Stimulated activated effector memory CD8-positive, alpha-beta T cell treated with anti-CD3 and anti-CD28 coated beads, Interleukin-12 subunit alpha, Interleukin-12 subunit beta, amount 100 ng/mL, for 72 hours (primary cell): ENCODE measurements around the gene MVP.

Experiments
- ATAC-seq: fragments of 150-1000 bp; cut with Tn5 transposase; 2 replicates; pipeline ENCODE4 v1.10.0; 2021
- DNase-seq, 2 donors: peaks; one replicate each; pipeline ENCODE4 v3.0.0; 2021 to 2022; ENCODE audit warnings: low spot score in 2 of 2
- H3K27ac Mint-ChIP-seq: one replicate; pipeline ENCODE4 v1.8.0; 2022; ENCODE audit warnings: mild to moderate bottlenecking, mixed read lengths
- H3K36me3 Mint-ChIP-seq: one replicate; pipeline ENCODE4 v1.8.0; 2022; ENCODE audit warnings: mild to moderate bottlenecking, mixed read lengths
- H3K4me1 Mint-ChIP-seq: one replicate; pipeline ENCODE4 v1.8.0; 2022; ENCODE audit warnings: mixed read lengths
- H3K4me3 Mint-ChIP-seq: one replicate; pipeline ENCODE4 v1.8.0; 2022; ENCODE audit warnings: mild to moderate bottlenecking, mixed read lengths
- H3K9me3 Mint-ChIP-seq: one replicate; pipeline ENCODE4 v1.8.0; 2022; ENCODE audit warnings: mixed read lengths

Gene MVP

GRCh38 chr16:29841631-29842030, 21.4 kb downstream of the MVP start:
- no peak overlapping the region for H3K4me3 Mint-ChIP-seq
- DNase-seq (no peak), ATAC-seq (no peak)
- H3K9me3 Mint-ChIP-seq = no peaks in the 10 kb centered on the region
- H3K27ac Mint-ChIP-seq = no peak overlapping the region
- peaks cover 96% of the 10 kb centered on the region for H3K36me3 Mint-ChIP-seq
- H3K4me1 Mint-ChIP-seq = no peaks in the 10 kb centered on the region

DNA sequence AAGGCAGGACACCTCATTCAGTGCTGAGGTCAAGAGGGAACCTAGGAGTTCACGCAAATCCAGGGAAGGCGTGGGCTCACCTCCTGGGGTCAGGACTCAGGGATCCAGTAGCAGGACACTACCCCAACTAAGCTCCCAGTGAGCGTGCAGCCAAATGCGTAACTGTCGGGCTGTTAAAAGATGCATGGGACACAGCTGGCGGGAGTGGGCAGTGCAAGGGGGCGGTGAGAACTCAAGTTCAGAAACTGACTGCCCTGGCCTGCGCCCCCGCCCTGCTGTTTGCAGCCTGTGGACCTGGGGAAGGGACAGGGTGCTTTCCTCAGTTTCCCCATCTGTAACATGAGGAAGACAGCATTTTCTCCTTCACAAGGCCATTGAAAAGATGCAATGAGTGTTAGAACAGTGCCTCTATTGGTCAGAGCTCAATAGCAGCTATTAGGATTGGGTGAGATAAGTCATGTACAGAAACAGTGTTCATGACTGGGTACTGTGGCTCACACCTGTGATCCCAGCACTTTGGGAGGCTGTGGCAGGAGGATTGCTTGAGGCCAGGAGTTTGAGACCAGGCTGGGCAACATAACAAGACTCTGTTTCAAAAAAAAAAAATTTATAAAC, 22.6 kb downstream of the MVP start:
- DNase-seq = no peak
- Mint-ChIP-seq H3K4me1 (peaks cover 4% of the 10 kb centered on the region), H3K27ac (peak overlapping the region; percentile 43), H3K4me3 (no peak overlapping the region), H3K9me3 (no peaks in the 10 kb centered on the region), H3K36me3 (peaks cover 94% of the 10 kb centered on the region)
- ATAC-seq = no peak

DNA sequence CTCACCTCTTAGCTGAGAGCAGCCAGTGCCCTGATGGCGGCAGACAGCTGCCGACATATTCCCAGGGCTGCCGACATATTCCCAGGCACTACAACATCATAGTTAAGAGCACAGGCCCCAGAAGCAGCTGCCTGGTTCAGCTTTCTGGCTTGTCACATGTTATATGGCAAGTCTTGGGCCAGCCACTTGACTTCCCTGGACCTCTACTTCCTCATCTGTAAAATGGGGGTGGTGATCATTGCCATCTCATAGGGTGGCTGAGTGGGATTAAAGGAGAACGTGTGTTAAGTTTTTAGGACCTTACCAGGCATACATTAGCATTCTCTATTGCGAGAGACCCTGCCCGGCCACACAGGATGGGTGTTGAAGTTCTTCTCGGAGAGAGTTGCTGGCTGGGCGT, 23.7 kb downstream of the MVP start:
- Mint-ChIP-seq H3K27ac (peak overlapping the region; percentile 10), H3K36me3 (peaks cover 94% of the 10 kb centered on the region), H3K4me1 (peaks cover 10% of the 10 kb centered on the region), H3K9me3 (no peaks in the 10 kb centered on the region), H3K4me3 (no peak overlapping the region)
- DNase-seq = no peak
- ATAC-seq = no peak

DNA sequence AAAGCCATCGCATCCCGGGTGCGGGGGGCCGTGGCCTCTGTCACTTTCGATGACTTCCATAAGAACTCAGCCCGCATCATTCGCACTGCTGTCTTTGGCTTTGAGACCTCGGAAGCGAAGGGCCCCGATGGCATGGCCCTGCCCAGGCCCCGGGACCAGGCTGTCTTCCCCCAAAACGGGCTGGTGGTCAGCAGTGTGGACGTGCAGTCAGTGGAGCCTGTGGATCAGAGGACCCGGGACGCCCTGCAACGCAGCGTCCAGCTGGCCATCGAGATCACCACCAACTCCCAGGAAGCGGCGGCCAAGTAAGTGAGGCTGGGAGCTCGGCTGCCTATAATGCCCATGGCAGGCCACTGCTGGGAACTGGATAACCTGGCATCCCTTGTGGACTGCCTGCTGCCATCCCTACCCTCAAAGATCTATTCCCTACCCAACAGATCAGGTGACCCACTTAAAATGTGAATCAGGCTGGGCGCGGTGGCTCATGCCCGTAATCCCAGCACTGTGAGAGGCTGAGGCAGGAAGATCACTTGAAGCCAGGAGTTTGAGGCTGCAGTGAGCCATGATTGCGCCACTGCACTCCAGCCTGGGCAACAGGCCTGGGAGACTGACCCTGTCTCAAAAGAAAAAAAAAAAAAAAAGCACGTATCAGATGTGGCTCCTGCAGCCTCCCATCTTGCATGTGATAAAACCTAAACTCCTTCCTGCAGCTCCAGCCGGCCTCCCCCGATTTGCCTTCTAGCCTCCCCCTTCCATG, 24.5 kb downstream of the MVP start:
- Mint-ChIP-seq H3K36me3 (peaks cover 94% of the 10 kb centered on the region), H3K4me1 (peaks cover 10% of the 10 kb centered on the region), H3K27ac (peak overlapping the region; percentile 63), H3K9me3 (no peaks in the 10 kb centered on the region), H3K4me3 (no peak overlapping the region)
- no peak for DNase-seq
- ATAC-seq = no peak

GRCh38 chr16:29845656-29846055, 25.4 kb downstream of the MVP start:
- Mint-ChIP-seq H3K9me3 (no peaks in the 10 kb centered on the region), H3K36me3 (peaks cover 87% of the 10 kb centered on the region), H3K27ac (peak overlapping the region; percentile 63), H3K4me3 (no peak overlapping the region), H3K4me1 (peaks cover 10% of the 10 kb centered on the region)
- no peak for ATAC-seq
- no peak for DNase-seq

DNA sequence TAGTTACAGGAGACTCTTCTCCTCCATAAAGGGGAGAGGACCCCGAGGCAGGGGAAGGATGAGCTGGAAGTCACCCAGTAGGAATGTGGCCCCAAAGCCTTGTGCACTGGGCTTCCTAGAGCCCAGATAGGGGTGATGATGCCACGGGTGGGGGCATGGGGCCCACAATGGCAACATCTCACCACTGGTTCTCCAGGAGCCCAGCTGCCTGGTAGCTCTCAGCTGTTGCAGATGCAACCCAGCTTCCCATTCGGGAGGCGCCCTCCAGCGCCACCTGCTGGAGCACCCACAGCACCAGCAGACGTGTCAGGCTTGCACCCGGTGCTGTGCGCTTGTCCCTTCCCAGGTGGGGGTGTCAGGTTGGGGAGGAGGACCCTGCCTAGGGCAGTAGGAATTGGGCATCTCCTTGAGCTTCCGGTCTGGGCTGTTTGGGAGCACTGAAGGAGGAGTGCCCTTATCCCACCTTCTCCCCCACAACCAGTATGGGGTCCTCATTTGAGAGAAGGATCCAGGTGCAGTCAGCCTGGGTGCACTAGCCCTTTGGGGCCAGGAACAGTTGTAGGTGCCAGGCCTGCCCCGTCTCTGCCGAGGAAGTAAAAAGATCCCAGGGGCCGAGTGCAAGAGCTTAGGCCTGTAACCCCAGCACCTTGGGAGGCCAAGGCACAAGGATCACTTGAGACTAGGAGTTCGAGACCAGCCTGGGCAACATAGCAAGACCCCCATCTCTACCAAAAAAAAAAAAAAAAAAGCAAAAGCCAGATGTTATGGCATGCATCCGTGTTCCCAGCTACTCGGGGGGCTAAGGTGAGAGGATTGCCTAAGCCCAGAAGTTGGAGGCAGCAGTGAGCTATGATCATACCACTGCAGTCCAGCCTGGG, 28.4 kb downstream of the MVP start:
- peaks cover 58% of the 10 kb centered on the region for H3K36me3 Mint-ChIP-seq
- H3K27ac Mint-ChIP-seq = no peak overlapping the region
- no peaks in the 10 kb centered on the region for H3K9me3 Mint-ChIP-seq
- no peak overlapping the region for H3K4me3 Mint-ChIP-seq
- peak; percentile 93 for ATAC-seq
- peaks cover 10% of the 10 kb centered on the region for H3K4me1 Mint-ChIP-seq
- peak; percentile 81 to 88 for DNase-seq

GRCh38 chr16:29849505-29849904, 29.2 kb downstream of the MVP start:
- H3K9me3 Mint-ChIP-seq = no peaks in the 10 kb centered on the region
- H3K36me3 Mint-ChIP-seq = peaks cover 49% of the 10 kb centered on the region
- DNase-seq (no peak), ATAC-seq (no peak)
- H3K4me1 Mint-ChIP-seq = peaks cover 10% of the 10 kb centered on the region
- no peak overlapping the region for H3K27ac Mint-ChIP-seq
- H3K4me3 Mint-ChIP-seq = no peak overlapping the region

DNA sequence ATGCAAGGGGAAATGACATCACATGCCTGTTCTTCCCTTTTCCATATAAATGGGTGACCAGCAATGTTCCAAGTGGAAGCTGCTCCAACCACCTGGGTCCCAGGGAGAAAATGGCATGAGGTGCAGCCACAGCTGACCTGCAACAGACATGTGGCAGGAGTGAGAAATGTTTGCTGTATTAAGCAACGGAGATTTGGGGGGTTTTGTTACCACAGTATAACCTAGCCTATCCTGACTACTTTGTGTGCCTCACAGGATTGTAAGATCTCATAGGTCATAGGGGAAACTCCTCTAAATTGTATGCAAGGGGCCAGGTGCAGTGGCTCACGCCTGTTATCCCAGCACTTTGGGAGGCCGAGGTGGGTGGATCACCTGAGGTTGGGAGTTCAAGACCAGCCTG, 30.7 kb downstream of the MVP start:
- DNase-seq = no peak
- H3K4me1 Mint-ChIP-seq = peaks cover 10% of the 10 kb centered on the region
- H3K4me3 Mint-ChIP-seq = no peak overlapping the region
- no peak overlapping the region for H3K27ac Mint-ChIP-seq
- no peak for ATAC-seq
- H3K9me3 Mint-ChIP-seq = no peaks in the 10 kb centered on the region
- peaks cover 34% of the 10 kb centered on the region for H3K36me3 Mint-ChIP-seq

GRCh38 chr16:29852654-29853053, 32.4 kb downstream of the MVP start:
- Mint-ChIP-seq H3K4me1 (peaks cover 5% of the 10 kb centered on the region), H3K4me3 (no peak overlapping the region), H3K36me3 (peaks cover 23% of the 10 kb centered on the region), H3K9me3 (no peaks in the 10 kb centered on the region), H3K27ac (no peak overlapping the region)
- DNase-seq (no peak), ATAC-seq (no peak)

GRCh38 chr16:29854520-29855100, 34.3 kb downstream of the MVP start:
- peak overlapping the region; percentile 48 for H3K27ac Mint-ChIP-seq
- H3K36me3 Mint-ChIP-seq = peaks cover 23% of the 10 kb centered on the region
- DNase-seq (no peak), ATAC-seq (no peak)
- H3K9me3 Mint-ChIP-seq = no peaks in the 10 kb centered on the region
- peaks cover 8% of the 10 kb centered on the region for H3K4me1 Mint-ChIP-seq
- H3K4me3 Mint-ChIP-seq = no peak overlapping the region

- Mint-ChIP-seq H3K27ac (no peak overlapping the region), H3K36me3 (peaks cover 40% of the 10 kb centered on the region), H3K4me1 (peaks cover 25% of the 10 kb centered on the region), H3K4me3 (no peak overlapping the region), H3K9me3 (no peaks in the 10 kb centered on the region)
- DNase-seq (no peak), ATAC-seq (no peak)
These were observed 37.0 kb downstream of the MVP start for GRCh38 chr16:29857133-29857760.

DNA sequence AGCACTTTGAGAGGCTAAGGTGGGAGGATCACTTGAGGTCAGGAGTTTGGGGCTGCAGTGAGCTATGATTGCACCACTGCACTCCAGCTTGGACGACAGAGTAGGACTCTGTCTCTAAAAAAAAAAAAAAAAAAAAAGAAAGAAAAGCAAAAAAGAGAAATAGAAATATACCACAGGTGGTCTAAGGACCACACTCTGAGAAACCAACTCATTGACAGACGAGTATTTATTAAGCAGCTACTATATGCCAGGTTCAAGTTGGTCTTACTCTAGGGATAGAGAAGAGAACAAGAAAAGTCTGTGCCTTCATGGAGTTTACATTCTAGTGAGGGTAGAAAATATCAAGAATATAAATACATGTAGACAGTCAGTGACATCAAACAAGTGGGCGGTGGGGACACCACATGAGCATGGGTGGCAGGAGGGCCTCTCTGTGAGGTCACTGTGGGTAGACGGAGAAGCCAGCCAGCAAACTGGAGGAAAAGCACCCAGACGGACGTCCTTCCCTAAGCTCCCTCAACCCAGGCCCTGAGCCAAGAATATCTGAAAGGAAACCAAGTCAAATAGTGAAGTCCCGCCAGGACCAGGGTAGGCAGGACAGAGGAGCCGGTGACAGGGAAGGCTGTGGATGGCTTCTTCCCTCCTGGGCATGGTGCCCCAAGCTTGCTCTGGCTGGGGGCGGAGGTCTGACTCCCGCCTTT, 38.0 kb downstream of the MVP start:
- no peak overlapping the region for H3K4me3 Mint-ChIP-seq
- DNase-seq (no peak), ATAC-seq (no peak)
- H3K9me3 Mint-ChIP-seq = no peaks in the 10 kb centered on the region
- peaks cover 44% of the 10 kb centered on the region for H3K36me3 Mint-ChIP-seq
- peaks cover 28% of the 10 kb centered on the region for H3K4me1 Mint-ChIP-seq
- peak overlapping the region; percentile 54 for H3K27ac Mint-ChIP-seq

- Mint-ChIP-seq H3K27ac (no peak overlapping the region), H3K4me3 (no peak overlapping the region), H3K36me3 (peaks cover 44% of the 10 kb centered on the region), H3K9me3 (no peaks in the 10 kb centered on the region), H3K4me1 (peaks cover 28% of the 10 kb centered on the region)
- DNase-seq (no peak), ATAC-seq (no peak)
These were observed 38.7 kb downstream of the MVP start for GRCh38 chr16:29858974-29859373.

DNA sequence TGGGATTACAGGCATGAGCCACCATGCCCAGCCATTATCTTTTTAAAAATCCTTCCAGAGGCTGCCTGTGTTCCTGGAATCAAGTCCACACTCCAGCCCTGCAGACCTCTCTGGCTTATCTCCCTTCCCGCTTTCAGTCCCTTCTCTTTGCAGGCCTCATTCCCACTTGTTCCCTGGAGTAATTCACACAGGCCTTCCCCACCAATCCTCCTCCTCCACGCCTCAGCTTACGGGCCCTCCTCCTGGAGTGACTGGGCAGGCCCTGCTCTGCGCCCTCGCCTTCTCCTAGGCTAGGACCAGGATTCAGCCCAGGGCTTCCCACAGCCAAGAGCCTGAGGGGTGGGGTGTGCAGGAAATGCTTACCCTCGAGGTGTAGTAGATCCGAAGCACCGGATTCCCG, 40.0 kb downstream of the MVP start:
- no peak overlapping the region for H3K4me3 Mint-ChIP-seq
- no peak for ATAC-seq
- no peak overlapping the region for H3K27ac Mint-ChIP-seq
- H3K36me3 Mint-ChIP-seq = peaks cover 44% of the 10 kb centered on the region
- peaks cover 28% of the 10 kb centered on the region for H3K4me1 Mint-ChIP-seq
- DNase-seq = no peak
- H3K9me3 Mint-ChIP-seq = no peaks in the 10 kb centered on the region
